ENCODE measurements around the gene CDH13.

The CDH13 gene

GRCh38 chr16:82626791-82627261 lies at the start of gene CDH13:
Gene CDH13 (plus strand): TSS chr16:82626969.
- DNase-seq: no peak

DNA sequence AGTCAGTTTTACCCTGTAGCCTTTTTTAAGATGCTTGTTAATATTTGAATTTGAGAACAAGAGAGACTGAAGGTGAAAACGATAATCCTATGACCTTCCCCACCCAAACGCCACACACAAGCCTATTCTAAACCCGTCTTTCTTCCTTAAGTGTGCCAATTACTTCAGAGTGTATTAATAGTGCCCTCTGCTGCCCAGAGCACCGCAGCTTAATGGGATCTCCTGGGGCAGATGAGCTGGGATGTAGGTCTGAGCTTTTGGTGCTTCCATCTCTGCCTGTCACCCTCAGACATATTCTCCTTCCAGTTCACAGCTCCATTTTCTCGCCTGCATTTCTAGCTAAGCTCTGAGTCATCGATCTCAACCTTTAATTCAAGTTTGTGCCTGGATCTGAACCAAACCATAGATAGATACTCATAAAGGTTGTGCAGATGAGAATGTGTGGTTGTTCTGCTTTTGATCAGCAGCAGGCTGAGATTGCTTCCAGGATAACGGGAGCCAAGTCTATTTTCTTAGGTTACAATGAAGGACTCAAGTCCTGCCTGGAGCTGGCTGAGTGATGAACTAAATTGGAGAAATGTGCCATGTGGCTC lies 46.4 kb upstream of the CDH13 start:
- no peak for DNase-seq

GRCh38 chr16:82582975-82583374 lies 43.8 kb upstream of the CDH13 start:
- no peak for DNase-seq

DNA sequence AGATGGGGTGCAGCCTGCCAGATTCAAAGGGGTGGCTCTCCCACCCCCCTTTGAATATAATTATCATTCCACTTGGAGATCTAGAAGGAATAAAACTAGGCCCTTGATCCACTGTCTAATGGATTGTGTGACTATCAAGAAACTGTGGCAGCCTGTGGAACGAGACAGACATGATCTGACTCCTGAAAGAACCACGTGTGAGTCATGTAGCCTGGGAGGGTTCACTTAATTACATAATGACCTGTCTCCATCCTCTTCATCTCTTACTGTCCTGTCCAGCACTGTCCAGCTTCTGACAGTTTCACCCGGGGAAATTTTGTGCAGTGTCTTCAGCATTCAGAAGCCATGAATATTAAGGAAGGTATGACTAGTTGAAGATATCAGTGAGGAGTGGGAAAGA lies 43.3 kb upstream of the CDH13 start:
- no peak for DNase-seq

GRCh38 chr16:82584553-82585152 lies 42.1 kb upstream of the CDH13 start:
- no peak for DNase-seq

DNA sequence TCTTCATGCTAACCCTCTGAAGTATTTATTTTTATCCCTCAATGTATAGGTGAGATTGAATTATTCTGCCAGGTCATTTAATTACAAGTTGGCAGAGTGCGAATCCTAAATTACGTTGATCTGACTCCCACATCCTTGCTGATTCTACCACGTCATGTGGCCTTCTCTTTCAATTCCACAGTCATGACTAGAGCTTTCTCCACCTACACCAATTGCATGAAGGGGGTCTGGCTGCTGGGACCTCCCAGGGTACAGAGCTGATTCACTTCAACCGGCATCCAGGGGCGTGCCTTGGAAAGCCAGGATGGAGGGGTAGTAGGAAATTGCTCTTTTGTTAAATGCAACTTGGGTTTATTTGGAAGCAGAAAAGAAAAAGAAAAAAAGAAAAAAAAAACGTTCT lies 41.1 kb upstream of the CDH13 start:
- no peak for DNase-seq

- no peak for DNase-seq
These were observed 40.6 kb upstream of the CDH13 start for GRCh38 chr16:82586130-82586529.

DNA sequence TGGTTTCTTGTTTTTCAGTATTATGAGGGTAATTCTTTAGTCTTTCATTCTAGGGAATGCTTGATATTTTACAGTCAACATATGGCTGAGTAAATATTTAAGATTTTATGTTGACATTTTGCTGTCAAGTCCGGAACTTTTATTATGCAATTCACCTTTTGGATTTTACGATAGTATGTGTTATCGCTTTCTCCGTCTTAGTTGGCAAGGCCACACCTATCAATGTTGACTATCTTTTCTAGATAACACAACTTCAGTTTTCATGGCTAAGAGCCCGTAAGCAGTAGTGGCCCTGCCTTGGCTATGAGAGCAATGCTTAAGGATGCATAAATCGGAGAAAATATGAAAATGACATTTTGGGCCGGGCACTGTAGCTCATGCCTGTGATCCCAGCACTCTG lies 39.5 kb upstream of the CDH13 start:
- no peak for DNase-seq

- DNase-seq: no peak
These were observed 37.4 kb upstream of the CDH13 start for GRCh38 chr16:82589407-82589806.

- no peak for DNase-seq
These were observed 32.7 kb upstream of the CDH13 start for GRCh38 chr16:82594114-82594513.

DNA sequence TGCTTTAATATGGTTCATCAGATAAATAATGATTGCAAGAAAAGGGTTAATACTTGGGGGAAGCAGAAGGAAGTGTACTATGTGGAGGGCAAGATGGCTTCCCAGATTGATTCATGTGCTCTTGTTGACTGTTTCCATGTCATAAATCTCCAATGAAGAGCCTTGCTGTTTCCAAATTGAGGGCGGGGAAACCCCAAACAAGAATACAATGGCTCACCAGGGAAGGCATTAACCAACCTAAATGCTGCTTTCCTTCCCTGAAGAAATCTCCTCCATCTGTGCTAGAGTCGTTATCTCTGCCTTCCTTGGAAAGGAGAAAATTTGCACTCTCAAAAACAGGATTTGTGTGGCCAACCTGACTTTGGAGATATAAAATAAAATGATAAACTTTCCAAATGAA lies 28.0 kb upstream of the CDH13 start:
- no peak for DNase-seq

DNA sequence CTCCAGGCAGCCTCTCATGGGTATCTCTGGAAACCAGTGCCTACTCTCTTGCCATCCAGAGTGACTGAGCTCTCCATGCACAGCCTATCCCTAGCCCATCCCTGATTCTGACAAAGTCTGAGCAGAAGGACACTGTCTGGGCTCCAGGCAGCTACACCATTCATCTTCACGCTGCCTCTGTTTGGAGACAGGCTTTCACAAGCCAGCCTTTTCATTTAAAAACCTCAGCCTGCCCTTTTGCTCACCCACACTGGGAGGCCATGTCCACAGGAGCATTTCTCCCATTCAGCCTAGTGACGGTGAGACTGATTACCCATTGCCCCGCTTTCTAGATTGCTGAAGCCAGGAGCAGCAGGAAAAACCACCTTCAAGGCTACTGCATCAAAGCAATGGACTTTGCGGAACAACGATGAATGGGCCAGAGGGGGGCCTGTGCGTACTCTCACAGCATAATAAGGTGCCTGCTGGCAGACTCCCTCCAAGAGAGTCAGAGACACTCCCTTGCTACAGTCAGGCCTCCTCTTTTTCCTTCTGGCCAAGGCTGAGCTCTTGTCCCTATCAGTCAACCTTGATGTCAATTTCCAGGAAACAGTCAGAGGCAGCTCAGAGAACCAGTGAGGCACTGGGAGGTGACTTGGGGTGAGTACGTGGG lies 24.7 kb upstream of the CDH13 start:
- no peak for DNase-seq

DNA sequence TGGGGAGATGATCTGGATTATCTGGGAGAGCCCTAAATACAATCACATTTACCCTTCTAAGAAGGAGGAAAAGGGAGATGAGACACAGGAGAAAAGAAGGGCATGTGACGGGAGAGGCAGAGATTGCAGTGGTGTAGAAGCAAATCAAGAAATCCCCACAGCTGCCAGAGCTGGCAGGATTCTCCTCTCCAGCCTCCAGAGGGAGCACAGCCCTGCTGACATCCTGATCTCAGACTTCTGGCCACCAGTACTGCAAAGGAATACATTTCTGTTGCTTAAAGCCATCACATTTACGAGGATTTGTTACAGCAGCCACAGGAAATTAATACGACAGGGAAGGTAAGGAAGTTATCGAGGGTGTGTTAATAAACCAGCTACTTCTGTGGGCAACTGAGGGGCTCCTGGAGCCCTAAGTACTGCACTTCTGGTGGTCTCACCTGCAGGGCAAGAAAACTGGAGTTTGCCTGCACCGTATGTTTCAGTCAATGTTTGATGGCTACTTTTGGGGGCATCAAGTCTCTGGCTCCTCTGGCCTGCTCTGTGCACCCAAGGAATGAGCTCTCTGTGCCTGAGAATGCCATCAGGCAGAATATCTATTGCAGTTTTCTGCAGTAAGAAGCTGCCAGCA lies 22.9 kb upstream of the CDH13 start:
- DNase-seq: no peak

DNA sequence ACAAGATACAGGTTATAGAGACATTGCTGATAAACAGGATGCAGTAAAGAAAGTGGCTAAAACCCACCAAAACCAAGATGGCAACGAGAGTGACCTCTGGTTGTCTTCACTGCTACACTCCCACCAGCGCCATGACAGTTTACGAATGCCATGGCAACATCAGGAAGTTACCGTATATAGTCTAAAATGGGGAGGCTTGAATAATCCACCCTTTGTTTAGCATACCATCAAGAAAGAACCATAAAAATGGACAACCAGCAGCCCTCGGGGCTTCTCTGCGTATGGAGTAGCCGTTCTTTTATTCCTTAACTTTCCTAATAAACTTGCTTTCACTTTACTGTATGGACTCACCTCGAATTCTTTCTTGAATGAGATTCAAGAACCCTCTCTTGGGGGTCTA lies 21.7 kb upstream of the CDH13 start:
- DNase-seq: no peak

DNA sequence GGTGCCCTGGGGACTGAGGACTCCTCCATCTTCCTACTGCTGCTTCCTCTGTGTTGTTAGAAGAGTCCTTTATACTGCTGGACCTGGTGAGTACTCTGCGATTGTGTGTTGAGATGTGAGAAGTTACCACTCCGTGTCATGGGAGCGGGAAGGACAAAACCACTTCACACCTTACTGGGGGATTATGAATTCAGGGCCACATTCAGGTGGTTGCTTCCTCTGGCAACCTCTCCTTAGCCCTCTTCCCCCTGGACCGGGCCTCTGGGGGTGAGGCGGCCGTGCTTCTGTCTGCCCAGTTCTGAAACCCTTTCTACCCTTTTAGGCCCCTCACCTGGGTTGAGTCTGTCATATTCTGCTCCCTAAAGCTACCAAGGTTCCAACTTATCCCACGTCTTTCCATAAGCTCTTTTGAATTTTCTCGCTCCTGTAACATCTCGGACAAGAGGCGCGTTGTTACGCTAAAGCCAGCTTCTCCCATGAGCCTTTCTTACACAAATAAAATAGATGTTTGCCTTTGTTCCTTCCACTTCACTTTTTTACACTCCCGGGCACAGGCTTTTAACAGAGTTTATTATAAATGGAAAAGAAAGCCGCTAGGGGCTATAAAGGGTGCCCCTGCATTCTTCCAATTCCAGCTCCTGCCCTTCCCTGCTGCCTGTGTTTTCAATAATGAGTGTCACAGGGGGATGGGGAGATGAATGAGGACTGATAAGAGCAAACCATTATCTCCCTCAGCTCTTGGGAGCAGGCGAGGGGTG lies 20.7 kb upstream of the CDH13 start:
- DNase-seq: no peak

DNA sequence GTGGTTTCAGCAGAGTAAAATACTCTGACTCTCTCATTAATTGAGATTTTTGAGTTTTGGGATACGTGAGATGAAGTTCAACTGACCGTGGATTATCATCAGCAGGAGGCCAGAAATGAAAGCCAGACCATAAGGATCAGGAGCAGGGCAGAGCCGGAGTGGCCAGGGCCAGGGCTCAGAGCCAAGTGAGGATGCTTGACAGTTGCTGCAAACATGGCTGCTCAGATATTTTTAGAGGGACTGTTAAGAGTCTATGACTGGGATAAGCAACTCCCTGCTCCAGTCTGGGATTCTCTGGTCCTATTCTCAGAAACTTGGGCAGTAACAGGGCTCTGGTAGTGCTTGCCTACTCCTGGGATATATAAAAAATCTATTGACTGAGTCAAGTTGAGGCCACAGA lies 17.6 kb upstream of the CDH13 start:
- no peak for DNase-seq

- DNase-seq: no peak
These were observed 14.5 kb upstream of the CDH13 start for GRCh38 chr16:82612263-82612662.

DNA sequence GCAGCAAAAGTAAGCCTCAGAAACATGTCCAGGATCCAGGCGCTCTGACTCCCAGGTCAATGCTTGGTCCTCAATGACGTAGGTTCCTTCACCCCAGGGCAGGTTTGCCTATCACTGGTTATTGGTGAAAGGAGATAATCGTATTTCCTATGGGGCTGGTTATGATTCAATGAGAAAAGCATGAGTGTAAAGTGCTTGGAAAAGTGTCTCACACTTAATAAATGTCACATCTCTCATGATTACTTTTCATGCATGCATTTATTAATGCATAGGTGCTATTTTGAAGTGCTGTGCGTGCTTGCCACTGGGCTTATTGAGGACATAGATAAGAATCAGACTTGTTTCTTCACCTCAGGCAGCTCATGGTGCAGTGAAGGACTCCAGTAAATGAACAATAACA lies 10.4 kb upstream of the CDH13 start:
- no peak for DNase-seq

DNA sequence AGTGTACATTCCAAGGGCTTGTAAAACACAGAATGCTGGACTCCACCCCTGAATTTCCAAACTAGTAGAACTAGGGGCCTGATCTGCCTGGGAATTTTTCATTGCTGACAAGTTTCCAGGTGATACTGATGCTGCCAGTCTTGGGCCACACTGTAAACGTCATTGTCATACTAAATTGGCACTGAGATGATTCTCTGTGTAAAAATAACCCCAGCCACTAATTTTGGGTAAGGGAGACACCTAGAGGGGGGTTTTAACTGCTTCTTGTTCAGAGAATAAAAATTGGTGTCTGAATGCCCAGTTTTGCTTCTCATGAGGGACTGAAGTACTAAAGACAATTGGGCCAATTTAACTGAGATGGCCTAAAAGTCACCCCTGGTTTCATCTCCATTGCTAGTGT lies 5.0 kb upstream of the CDH13 start:
- no peak for DNase-seq

GRCh38 chr16:82623241-82623640 lies 3.5 kb upstream of the CDH13 start:
- no peak for DNase-seq

- no peak for DNase-seq
These were observed 1.5 kb upstream of the CDH13 start for GRCh38 chr16:82625066-82625968.

DNA sequence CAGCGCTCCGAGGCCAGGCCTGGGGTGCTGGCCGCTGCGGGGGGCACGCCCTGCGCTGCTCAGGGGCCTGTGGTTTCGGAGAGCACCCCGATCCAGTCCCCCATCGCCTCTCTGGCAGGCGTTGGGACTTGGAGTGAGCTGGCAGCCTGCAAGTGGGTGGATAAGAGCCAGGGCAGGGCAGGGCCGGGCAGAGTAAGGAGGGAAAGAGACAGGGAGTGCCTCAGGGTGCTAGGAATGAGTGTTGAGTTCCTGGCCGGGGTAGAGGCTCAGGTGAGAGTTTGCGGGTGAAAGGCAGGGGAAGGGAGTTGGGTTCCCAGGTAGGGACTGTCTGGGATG lies 1.3 kb downstream of the CDH13 start:
- DNase-seq: no peak
